ENCODE results near the gene ITGAD. TPM values are rescaled to one million over a fixed set of nuclear protein-coding genes. Genes with fewer than 3 reads are reported as not detected.

Gene ITGAD
- total RNA-seq, 1 experiment from 2014 or later, result not detected

GRCh38 chr16:31467151-31467773, 74.1 kb downstream of the ITGAD start:
- Histone ChIP-seq H3K9me3 (replicated peaks) (no peaks in the 10 kb centered on the region), H3K27me3 (replicated peaks) (no peaks in the 10 kb centered on the region), H3K36me3 (peaks cover 17% of the 10 kb centered on the region), H3K4me3 (no peak overlapping the region), H3K4me1 (replicated peaks) (peaks cover 13% of the 10 kb centered on the region), H3K27ac (no peak overlapping the region)
- DNase-seq (ENCODE audit: low read depth in 1 of 2, low spot score in 2 of 2), result no peak

- Histone ChIP-seq H3K27ac (no peak overlapping the region), H3K36me3 (peaks cover 19% of the 10 kb centered on the region), H3K4me3 (no peak overlapping the region), H3K9me3 (replicated peaks) (no peaks in the 10 kb centered on the region), H3K4me1 (replicated peaks) (peaks cover 13% of the 10 kb centered on the region), H3K27me3 (replicated peaks) (no peaks in the 10 kb centered on the region)
- no peak for DNase-seq (ENCODE audit: low read depth in 1 of 2, low spot score in 2 of 2)
Measured at GRCh38 chr16:31467858-31468257, 74.7 kb downstream of the ITGAD start.

- Histone ChIP-seq H3K9me3 (replicated peaks) (no peaks in the 10 kb centered on the region), H3K27me3 (replicated peaks) (no peaks in the 10 kb centered on the region), H3K27ac (no peak overlapping the region), H3K4me1 (replicated peaks) (peaks cover 21% of the 10 kb centered on the region), H3K4me3 (no peak overlapping the region; the same call in 1 of the 2 replicates), H3K36me3 (peaks cover 39% of the 10 kb centered on the region)
- DNase-seq (ENCODE audit: low read depth in 1 of 2, low spot score in 2 of 2), result no peak
Measured at GRCh38 chr16:31470615-31471014, 77.5 kb downstream of the ITGAD start.

- Histone ChIP-seq H3K36me3 (peaks cover 42% of the 10 kb centered on the region), H3K9me3 (replicated peaks) (no peaks in the 10 kb centered on the region), H3K4me1 (replicated peaks) (peaks cover 21% of the 10 kb centered on the region), H3K27ac (peak overlapping the region; percentile 92), H3K4me3 (peak overlapping the region; percentile 70), H3K27me3 (replicated peaks) (no peaks in the 10 kb centered on the region)
- DNase-seq (ENCODE audit: low read depth in 1 of 2, low spot score in 2 of 2), result no peak
Measured at GRCh38 chr16:31471241-31471874, 78.2 kb downstream of the ITGAD start.

- Histone ChIP-seq H3K9me3 (replicated peaks) (no peaks in the 10 kb centered on the region), H3K36me3 (peaks cover 47% of the 10 kb centered on the region), H3K4me1 (replicated peaks) (peaks cover 21% of the 10 kb centered on the region), H3K27me3 (replicated peaks) (no peaks in the 10 kb centered on the region), H3K27ac (peak within 1 kb of the TSS; percentile 92), H3K4me3 (peak within 1 kb of the TSS; percentile 70)
- DNase-seq (ENCODE audit: low read depth in 1 of 2, low spot score in 2 of 2), result peak; percentile 69 to 89
Measured at GRCh38 chr16:31471875-31472708, 79.0 kb downstream of the ITGAD start, which contains the start of gene TGFB1I1. TGFB1I1 (plus strand) TSS chr16:31472152; CDS start chr16:31472189, 37 bp downstream.

GRCh38 chr16:31472709-31473203, 79.6 kb downstream of the ITGAD start:
- H3K4me1 ChIP-seq (replicated peaks), result peaks cover 21% of the 10 kb centered on the region
- peak overlapping the region; percentile 70 for H3K4me3 ChIP-seq
- H3K27ac ChIP-seq, result peak overlapping the region; percentile 92
- H3K27me3 ChIP-seq (replicated peaks), result no peaks in the 10 kb centered on the region
- peaks cover 54% of the 10 kb centered on the region for H3K36me3 ChIP-seq
- H3K9me3 ChIP-seq (replicated peaks), result no peaks in the 10 kb centered on the region
- peak; percentile 96 to 98 for DNase-seq (ENCODE audit: low read depth in 1 of 2, low spot score in 2 of 2)

GRCh38 chr16:31473264-31473984, 80.3 kb downstream of the ITGAD start:
- Histone ChIP-seq H3K4me1 (replicated peaks) (peaks cover 21% of the 10 kb centered on the region), H3K4me3 (peak overlapping the region; percentile 70), H3K27ac (no peak overlapping the region), H3K36me3 (peaks cover 61% of the 10 kb centered on the region), H3K9me3 (replicated peaks) (no peaks in the 10 kb centered on the region), H3K27me3 (replicated peaks) (no peaks in the 10 kb centered on the region)
- DNase-seq (ENCODE audit: low read depth in 1 of 2, low spot score in 2 of 2), result no peak

GRCh38 chr16:31474173-31474714, 81.1 kb downstream of the ITGAD start:
- peaks cover 21% of the 10 kb centered on the region for H3K4me1 ChIP-seq (replicated peaks)
- H3K27me3 ChIP-seq (replicated peaks), result no peaks in the 10 kb centered on the region
- H3K9me3 ChIP-seq (replicated peaks), result no peaks in the 10 kb centered on the region
- peaks cover 69% of the 10 kb centered on the region for H3K36me3 ChIP-seq
- H3K4me3 ChIP-seq, result no peak overlapping the region
- no peak for DNase-seq (ENCODE audit: low read depth in 1 of 2, low spot score in 2 of 2)
- H3K27ac ChIP-seq, result no peak overlapping the region

- H3K4me1 ChIP-seq (replicated peaks), result peaks cover 21% of the 10 kb centered on the region
- H3K27ac ChIP-seq, result no peak overlapping the region
- H3K36me3 ChIP-seq, result peaks cover 73% of the 10 kb centered on the region
- no peak overlapping the region for H3K4me3 ChIP-seq
- no peaks in the 10 kb centered on the region for H3K27me3 ChIP-seq (replicated peaks)
- no peaks in the 10 kb centered on the region for H3K9me3 ChIP-seq (replicated peaks)
- DNase-seq (ENCODE audit: low read depth in 1 of 2, low spot score in 2 of 2), result no peak
Measured at GRCh38 chr16:31474773-31475738, 81.9 kb downstream of the ITGAD start.

GRCh38 chr16:31475946-31476302, 82.8 kb downstream of the ITGAD start:
- no peaks in the 10 kb centered on the region for H3K9me3 ChIP-seq (replicated peaks)
- H3K36me3 ChIP-seq, result peaks cover 73% of the 10 kb centered on the region
- no peak for DNase-seq (ENCODE audit: low read depth in 1 of 2, low spot score in 2 of 2)

More at GRCh38 chr16:31475946-31476302, 82.8 kb downstream of the ITGAD start:
- H3K27me3 ChIP-seq (replicated peaks), result no peaks in the 10 kb centered on the region
- H3K4me1 ChIP-seq (replicated peaks), result peaks cover 15% of the 10 kb centered on the region
- no peak overlapping the region for H3K27ac ChIP-seq
- no peak overlapping the region for H3K4me3 ChIP-seq

Data from SJSA1 (cell line).